HL-60 (cell line): ENCODE measurements around the gene ANKRD50.

ENCODE experiments used
- DNase-seq, 2 experiments: peaks; one replicate each; pipeline ENCODE4 v3.0.0-alpha.2; 2010 to 2020; ENCODE audit warnings: low read depth in 1 of 2, low spot score in 1 of 2
- H3K27ac ChIP-seq: fragments of 250-450 bp; sonication (Bioruptor Pico); replicated peaks from 2 replicates; pipeline ENCODE4 v1.5.1; 2020; ENCODE audit warnings: mild to moderate bottlenecking, moderate library complexity
- H3K27me3 ChIP-seq: fragments of 250-450 bp; sonication (Bioruptor Pico); 2 replicates; pipeline ENCODE4 v1.5.1; 2021; ENCODE audit warnings: mild to moderate bottlenecking, moderate library complexity; ENCODE audit not compliant: insufficient read depth, poor library complexity, severe bottlenecking
- H3K4me3 ChIP-seq: replicated peaks from 2 replicates; pipeline ENCODE4 v1.5.1; 2011; ENCODE audit warnings: mild to moderate bottlenecking, control low read depth, low read length; ENCODE audit not compliant: insufficient read depth
- GABPA ChIP-seq: IDR thresholded peaks from 2 replicates; pipeline ENCODE4 v1.6.1; 2012; ENCODE audit warnings: low read depth
- POLR2AphosphoS5 ChIP-seq: IDR thresholded peaks from 2 replicates; pipeline ENCODE4 v1.6.1; 2012; ENCODE audit warnings: low read depth
- SPI1 ChIP-seq: IDR thresholded peaks from 2 replicates; pipeline ENCODE4 v1.6.1; 2012; ENCODE audit warnings: low read depth, mild to moderate bottlenecking, borderline replicate concordance
- TF ChIP-seq, protein P1 (sequence below): IDR thresholded peaks from one replicate; pipeline ENCODE4 v1.5.1; 2011; ENCODE audit warnings: low read length, control low read depth, inconsistent platforms; ENCODE audit not compliant: insufficient read depth
- TF ChIP-seq, protein P2 (sequence below): IDR thresholded peaks from 2 replicates; pipeline ENCODE4 v1.6.1; 2012; ENCODE audit warnings: low read depth; ENCODE audit not compliant: insufficient replicate concordance

Gene ANKRD50

DNA sequence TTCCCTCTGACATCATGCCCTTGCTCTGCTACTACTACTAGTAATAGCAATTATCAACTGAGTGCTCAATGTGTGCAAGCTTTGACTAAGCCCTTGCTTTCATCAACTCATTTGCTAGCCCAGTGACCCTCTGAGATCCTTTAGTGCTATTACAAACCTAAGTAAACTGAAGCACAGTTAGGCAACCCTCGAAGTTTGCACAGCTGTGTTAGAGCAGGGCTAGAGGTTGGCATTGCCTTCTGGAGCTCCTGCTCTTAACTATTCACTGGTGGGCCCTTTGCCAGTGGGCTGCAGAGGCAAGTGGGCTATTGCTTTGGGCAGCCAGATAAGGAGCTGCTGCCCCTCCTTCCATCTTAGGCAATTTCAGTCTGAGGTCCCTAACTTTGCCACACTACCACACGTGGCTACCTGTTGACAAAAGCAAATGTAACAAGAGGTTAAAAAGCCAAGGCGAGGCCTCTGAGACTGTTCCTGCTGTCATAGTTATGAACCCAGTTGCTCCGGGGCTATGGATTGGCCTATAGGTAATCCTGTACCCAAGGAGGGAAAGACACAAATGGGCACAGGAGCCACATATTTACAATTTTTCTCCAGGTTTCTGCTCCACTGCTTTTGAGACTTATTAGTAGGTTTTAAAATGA lies 41.5 kb upstream of the ANKRD50 start:
- no peak for DNase-seq
- TF ChIP-seq, protein P1, sequence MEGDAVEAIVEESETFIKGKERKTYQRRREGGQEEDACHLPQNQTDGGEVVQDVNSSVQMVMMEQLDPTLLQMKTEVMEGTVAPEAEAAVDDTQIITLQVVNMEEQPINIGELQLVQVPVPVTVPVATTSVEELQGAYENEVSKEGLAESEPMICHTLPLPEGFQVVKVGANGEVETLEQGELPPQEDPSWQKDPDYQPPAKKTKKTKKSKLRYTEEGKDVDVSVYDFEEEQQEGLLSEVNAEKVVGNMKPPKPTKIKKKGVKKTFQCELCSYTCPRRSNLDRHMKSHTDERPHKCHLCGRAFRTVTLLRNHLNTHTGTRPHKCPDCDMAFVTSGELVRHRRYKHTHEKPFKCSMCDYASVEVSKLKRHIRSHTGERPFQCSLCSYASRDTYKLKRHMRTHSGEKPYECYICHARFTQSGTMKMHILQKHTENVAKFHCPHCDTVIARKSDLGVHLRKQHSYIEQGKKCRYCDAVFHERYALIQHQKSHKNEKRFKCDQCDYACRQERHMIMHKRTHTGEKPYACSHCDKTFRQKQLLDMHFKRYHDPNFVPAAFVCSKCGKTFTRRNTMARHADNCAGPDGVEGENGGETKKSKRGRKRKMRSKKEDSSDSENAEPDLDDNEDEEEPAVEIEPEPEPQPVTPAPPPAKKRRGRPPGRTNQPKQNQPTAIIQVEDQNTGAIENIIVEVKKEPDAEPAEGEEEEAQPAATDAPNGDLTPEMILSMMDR = no peak
- TF ChIP-seq GABPA (no peak), SPI1 (no peak), POLR2AphosphoS5 (no peak)
- TF ChIP-seq, protein P2, sequence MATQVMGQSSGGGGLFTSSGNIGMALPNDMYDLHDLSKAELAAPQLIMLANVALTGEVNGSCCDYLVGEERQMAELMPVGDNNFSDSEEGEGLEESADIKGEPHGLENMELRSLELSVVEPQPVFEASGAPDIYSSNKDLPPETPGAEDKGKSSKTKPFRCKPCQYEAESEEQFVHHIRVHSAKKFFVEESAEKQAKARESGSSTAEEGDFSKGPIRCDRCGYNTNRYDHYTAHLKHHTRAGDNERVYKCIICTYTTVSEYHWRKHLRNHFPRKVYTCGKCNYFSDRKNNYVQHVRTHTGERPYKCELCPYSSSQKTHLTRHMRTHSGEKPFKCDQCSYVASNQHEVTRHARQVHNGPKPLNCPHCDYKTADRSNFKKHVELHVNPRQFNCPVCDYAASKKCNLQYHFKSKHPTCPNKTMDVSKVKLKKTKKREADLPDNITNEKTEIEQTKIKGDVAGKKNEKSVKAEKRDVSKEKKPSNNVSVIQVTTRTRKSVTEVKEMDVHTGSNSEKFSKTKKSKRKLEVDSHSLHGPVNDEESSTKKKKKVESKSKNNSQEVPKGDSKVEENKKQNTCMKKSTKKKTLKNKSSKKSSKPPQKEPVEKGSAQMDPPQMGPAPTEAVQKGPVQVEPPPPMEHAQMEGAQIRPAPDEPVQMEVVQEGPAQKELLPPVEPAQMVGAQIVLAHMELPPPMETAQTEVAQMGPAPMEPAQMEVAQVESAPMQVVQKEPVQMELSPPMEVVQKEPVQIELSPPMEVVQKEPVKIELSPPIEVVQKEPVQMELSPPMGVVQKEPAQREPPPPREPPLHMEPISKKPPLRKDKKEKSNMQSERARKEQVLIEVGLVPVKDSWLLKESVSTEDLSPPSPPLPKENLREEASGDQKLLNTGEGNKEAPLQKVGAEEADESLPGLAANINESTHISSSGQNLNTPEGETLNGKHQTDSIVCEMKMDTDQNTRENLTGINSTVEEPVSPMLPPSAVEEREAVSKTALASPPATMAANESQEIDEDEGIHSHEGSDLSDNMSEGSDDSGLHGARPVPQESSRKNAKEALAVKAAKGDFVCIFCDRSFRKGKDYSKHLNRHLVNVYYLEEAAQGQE = no peak
- H3K27ac ChIP-seq = no peak overlapping the region
- no peaks in the 10 kb centered on the region for H3K27me3 ChIP-seq
- H3K4me3 ChIP-seq = no peak overlapping the region

DNA sequence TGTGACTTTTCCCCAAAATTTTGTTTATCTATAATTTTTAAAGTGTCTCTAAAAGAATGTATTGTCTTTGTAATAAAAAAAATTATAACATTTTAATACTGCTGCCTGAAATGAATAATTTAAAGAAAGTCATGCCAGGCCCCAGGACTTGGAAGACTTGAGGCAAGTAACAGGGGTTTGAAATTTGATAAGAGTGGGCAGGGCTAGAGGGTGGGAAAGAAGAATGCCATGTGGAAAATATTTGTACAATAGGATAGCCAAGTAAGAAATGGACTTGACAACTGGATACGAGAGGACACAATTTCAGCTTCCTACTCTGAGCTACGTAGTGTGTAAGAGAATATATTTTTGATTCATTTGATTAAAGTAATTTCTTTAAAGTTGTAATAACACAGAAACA lies 36.9 kb upstream of the ANKRD50 start:
- Histone ChIP-seq H3K27ac (no peak overlapping the region), H3K4me3 (no peak overlapping the region), H3K27me3 (no peaks in the 10 kb centered on the region)
- no peak for DNase-seq
- TF ChIP-seq, protein P1 = no peak
- TF ChIP-seq GABPA (no peak), POLR2AphosphoS5 (no peak), SPI1 (no peak)
- TF ChIP-seq, protein P2 = no peak

DNA sequence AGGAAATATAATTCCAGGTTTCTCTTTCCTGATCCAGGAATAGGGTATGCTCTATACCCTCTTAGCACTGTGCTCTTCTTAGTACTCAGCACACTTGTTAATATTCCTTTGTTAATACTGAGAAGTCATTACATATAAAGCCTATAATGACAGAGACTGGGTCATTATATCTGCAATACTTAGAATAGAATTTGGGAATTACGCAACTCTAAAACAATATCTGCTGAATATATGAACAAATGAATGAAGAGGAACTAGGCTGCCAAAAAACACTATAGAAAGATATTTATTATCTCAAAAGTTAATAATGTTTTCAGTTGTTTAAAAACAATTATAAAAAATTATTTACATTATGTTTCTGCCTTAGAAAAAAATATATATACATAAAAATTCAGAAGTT lies 36.4 kb upstream of the ANKRD50 start:
- no peak overlapping the region for H3K4me3 ChIP-seq
- no peak overlapping the region for H3K27ac ChIP-seq
- H3K27me3 ChIP-seq = no peaks in the 10 kb centered on the region
- no peak for DNase-seq
- TF ChIP-seq GABPA (no peak), SPI1 (no peak), POLR2AphosphoS5 (no peak)
- TF ChIP-seq, protein P1 = no peak
- TF ChIP-seq, protein P2 = no peak
